Measurements from ENCODE around the gene HSD3B2.

DNA sequence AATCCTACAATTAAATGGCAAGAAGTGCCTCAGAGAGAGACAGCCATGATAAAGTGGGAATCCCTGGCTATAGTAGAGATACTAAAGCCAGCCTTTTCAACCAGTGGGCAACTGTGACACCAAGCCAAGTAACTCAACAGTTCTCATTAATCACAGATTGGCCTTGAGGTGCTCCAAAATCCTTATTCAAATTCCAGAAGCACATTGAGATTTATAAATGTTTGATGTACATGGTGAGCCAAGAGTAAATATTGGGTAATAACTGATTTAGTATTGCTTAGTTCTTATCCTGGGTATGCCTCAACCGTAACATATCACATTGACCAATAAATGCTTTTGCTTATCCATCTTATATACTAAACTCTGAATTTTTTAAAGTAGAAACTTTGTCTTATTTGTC lies 29.3 kb upstream of the HSD3B2 start:
- TF ChIP-seq EP300 (IDR thresholded peaks at IDR 0.05; ENCODE audit: borderline replicate concordance in 1 of 2, low read depth in 2 of 2, low read length in 2 of 2) (no peak), RAD21 (IDR thresholded peaks at IDR 0.05 in 1 of 2, conservative IDR thresholded peaks at IDR 0.05 in 1 of 2; ENCODE audit: low read depth in 2 of 2, low read length in 2 of 2) (no peak), RFX5 (IDR thresholded peaks at IDR 0.05; ENCODE audit: borderline replicate concordance, low read depth, low read length) (no peak), POLR2A (IDR thresholded peaks at IDR 0.05; ENCODE audit: control extremely low read depth in 1 of 2, low read depth in 2 of 2, low read length in 2 of 2) (no peak), CHD2 (IDR thresholded peaks at IDR 0.05; ENCODE audit: low read length) (no peak), HDAC6 (IDR thresholded peaks at IDR 0.05; ENCODE audit: low read depth, low read length) (no peak)
- TF ChIP-seq, protein P1, sequence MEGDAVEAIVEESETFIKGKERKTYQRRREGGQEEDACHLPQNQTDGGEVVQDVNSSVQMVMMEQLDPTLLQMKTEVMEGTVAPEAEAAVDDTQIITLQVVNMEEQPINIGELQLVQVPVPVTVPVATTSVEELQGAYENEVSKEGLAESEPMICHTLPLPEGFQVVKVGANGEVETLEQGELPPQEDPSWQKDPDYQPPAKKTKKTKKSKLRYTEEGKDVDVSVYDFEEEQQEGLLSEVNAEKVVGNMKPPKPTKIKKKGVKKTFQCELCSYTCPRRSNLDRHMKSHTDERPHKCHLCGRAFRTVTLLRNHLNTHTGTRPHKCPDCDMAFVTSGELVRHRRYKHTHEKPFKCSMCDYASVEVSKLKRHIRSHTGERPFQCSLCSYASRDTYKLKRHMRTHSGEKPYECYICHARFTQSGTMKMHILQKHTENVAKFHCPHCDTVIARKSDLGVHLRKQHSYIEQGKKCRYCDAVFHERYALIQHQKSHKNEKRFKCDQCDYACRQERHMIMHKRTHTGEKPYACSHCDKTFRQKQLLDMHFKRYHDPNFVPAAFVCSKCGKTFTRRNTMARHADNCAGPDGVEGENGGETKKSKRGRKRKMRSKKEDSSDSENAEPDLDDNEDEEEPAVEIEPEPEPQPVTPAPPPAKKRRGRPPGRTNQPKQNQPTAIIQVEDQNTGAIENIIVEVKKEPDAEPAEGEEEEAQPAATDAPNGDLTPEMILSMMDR (IDR thresholded peaks at IDR 0.05; ENCODE audit: control extremely low read depth in 1 of 3, insufficient read depth in 1 of 3, low read depth in 1 of 3, low read length in 3 of 3), result no peak

All from H1 (cell line).